GM12878 (cell line): ENCODE results near the gene PATJ. TPM values are rescaled to one million over a fixed set of nuclear protein-coding genes. Genes with fewer than 3 reads are reported as not detected.

Experiments
- ATAC-seq: fragments of 200-7000 bp; cut with Tn5 transposase; 3 replicates; pipeline ENCODE4 v1.9.1; 2020; ENCODE audit warnings: mild to moderate bottlenecking, moderate library complexity
- BruUV-seq: library from RNA; stranded (reverse); fragments of 400-500 nt; replicated peaks from 2 replicates; lab custom pipeline; 2021; lab: Mats Ljungman, UMichigan
- CTCF ChIA-PET: fragments of 300-600 bp; sonication (Branson Sonifier 250); formaldehyde crosslinking; extraction: SDS; loops from one replicate; lab custom pipeline; 2021; ENCODE audit warnings: inconsistent platforms; lab: Yijun Ruan, JAX
- POLR2A ChIA-PET: fragments of 350-600 bp; formaldehyde crosslinking; extraction: SDS; loops from one replicate; lab custom pipeline; 2021; ENCODE audit warnings: inconsistent platforms; lab: Charles Lee
- RAD21 ChIA-PET: fragments of 300-600 bp; sonication (Branson Sonifier 250); formaldehyde crosslinking; loops from one replicate; lab custom pipeline; 2023; ENCODE audit warnings: antibody characterized with exemption; ENCODE audit not compliant: unreplicated experiment; lab: Charles Lee
- SMC1A ChIA-PET: fragments of 300-600 bp; sonication (Branson Sonifier 250); formaldehyde crosslinking; loops from one replicate; lab custom pipeline; 2023; ENCODE audit not compliant: unreplicated experiment, uncharacterized antibody; lab: Charles Lee
- DNase-seq: peaks from one replicate; pipeline ENCODE4 v3.0.0-alpha.2; 2011; ENCODE audit warnings: low read depth, low spot score
- FAIRE-seq: peaks from 3 replicates; lab custom pipeline; 2011; peaks lifted over from hg19 to GRCh38; lab: Jason Lieb, UNC
- H2AFZ ChIP-seq: 2 replicates; pipeline ENCODE4 v1.6.0; 2011; ENCODE audit warnings: low read depth, low read length, control low read depth; ENCODE audit not compliant: control insufficient read depth
- H3K27ac ChIP-seq: 2 replicates; pipeline ENCODE4 v1.5.1; 2011; ENCODE audit warnings: control low read depth; ENCODE audit not compliant: control insufficient read depth, insufficient read depth
- H3K27me3 ChIP-seq, 2 experiments: replicated peaks in 1 of 2; 2 replicates each; pipeline versions ENCODE4 v1.6.0 to v1.6.1; 2011; ENCODE audit warnings: low read length in 1 of 2; ENCODE audit not compliant: control insufficient read depth in 2 of 2, insufficient read depth in 2 of 2
- H3K36me3 ChIP-seq, 2 experiments: 2 replicates each; pipeline ENCODE4 v1.5.1; 2011; ENCODE audit warnings: low read length in 1 of 2; ENCODE audit not compliant: control insufficient read depth in 2 of 2, insufficient read depth in 2 of 2
- H3K4me1 ChIP-seq: 2 replicates; pipeline ENCODE4 v1.6.1; 2011; ENCODE audit warnings: mild to moderate bottlenecking, low read length, moderate library complexity, mixed read lengths; ENCODE audit not compliant: control insufficient read depth, insufficient read depth
- H3K4me2 ChIP-seq: 2 replicates; pipeline ENCODE4 v1.6.0; 2011; ENCODE audit warnings: control low read depth; ENCODE audit not compliant: control insufficient read depth, insufficient read depth
- H3K4me3 ChIP-seq: fragments of 200-600 bp; sonication (generic); 2 replicates; pipeline ENCODE4 v1.5.1; 2016
- H3K79me2 ChIP-seq: 2 replicates; pipeline ENCODE4 v1.6.0; 2011; ENCODE audit warnings: low read length; ENCODE audit not compliant: control insufficient read depth, insufficient read depth
- H3K9ac ChIP-seq: 2 replicates; pipeline ENCODE4 v1.8.0; 2011; ENCODE audit warnings: low read length, control low read depth, mixed read lengths; ENCODE audit not compliant: control insufficient read depth, insufficient read depth
- H3K9me3 ChIP-seq: replicated peaks from 3 replicates; pipeline ENCODE4 v1.5.1; 2011; ENCODE audit warnings: mild to moderate bottlenecking, low read length; ENCODE audit not compliant: control insufficient read depth, insufficient read depth
- H4K20me1 ChIP-seq: 2 replicates; pipeline ENCODE4 v1.6.0; 2011; ENCODE audit not compliant: control insufficient read depth, insufficient read depth
- BMI1 ChIP-seq: fragments of 450-650 bp; IDR thresholded peaks from 2 replicates; pipeline ENCODE4 v1.6.1; 2016; ENCODE audit warnings: mild to moderate bottlenecking, moderate library complexity, borderline replicate concordance
- CHD2 ChIP-seq: IDR thresholded peaks from 2 replicates; pipeline ENCODE4 v1.6.1; 2011; ENCODE audit warnings: low read depth, low read length, improper control_type of control experiment, borderline replicate concordance
- CTCF ChIP-seq, 3 experiments: IDR thresholded peaks in 2 of 3; conservative IDR thresholded peaks in 1 of 3; 2 replicates each; pipeline ENCODE4 v1.5.1; 2011; ENCODE audit warnings: low read depth in 3 of 3, low read length in 3 of 3, mild to moderate bottlenecking in 3 of 3, control low read depth in 2 of 3, moderate library complexity in 2 of 3, inconsistent platforms in 1 of 3, mixed read lengths in 1 of 3; ENCODE audit not compliant: control insufficient read depth in 2 of 3, insufficient read depth in 1 of 3; ENCODE audit errors: extremely low read depth in 1 of 3
- FOXM1 ChIP-seq: IDR thresholded peaks from 2 replicates; pipeline ENCODE4 v1.6.1; 2012; ENCODE audit warnings: low read depth, mild to moderate bottlenecking, inconsistent platforms, low read length, moderate library complexity
- IRF4 ChIP-seq: IDR thresholded peaks from 2 replicates; pipeline ENCODE4 v1.6.1; 2011; ENCODE audit warnings: low read depth, low read length
- KDM1A ChIP-seq: fragments of 200-600 bp; sonication (generic); IDR thresholded peaks from 2 replicates; pipeline ENCODE4 v1.6.1; 2016; ENCODE audit warnings: borderline replicate concordance
- NFIC ChIP-seq: IDR thresholded peaks from 2 replicates; pipeline ENCODE4 v1.6.1; 2012; ENCODE audit warnings: low read depth, mild to moderate bottlenecking, inconsistent platforms, low read length, moderate library complexity
- NR2C2 ChIP-seq: IDR thresholded peaks from 2 replicates; pipeline ENCODE4 v1.6.1; 2011; ENCODE audit warnings: borderline replicate concordance, low read depth; ENCODE audit not compliant: control insufficient read depth, insufficient read length
- PRDM15 ChIP-seq: fragments of 450-650 bp; formaldehyde crosslinking; IDR thresholded peaks from 2 replicates; pipeline ENCODE4 v1.4.0; 2020; ENCODE audit warnings: mild to moderate bottlenecking, moderate library complexity
- SKIL ChIP-seq: fragments of 450-650 bp; IDR thresholded peaks from 2 replicates; pipeline ENCODE4 v1.6.1; 2017; ENCODE audit warnings: mild to moderate bottlenecking, low read depth, inconsistent platforms; ENCODE audit not compliant: poor library complexity, severe bottlenecking
- YY1 ChIP-seq: IDR thresholded peaks from 2 replicates; pipeline ENCODE4 v1.6.1; 2011; ENCODE audit warnings: low read depth, mild to moderate bottlenecking, low read length
- ZBED1 ChIP-seq: IDR thresholded peaks from 2 replicates; pipeline ENCODE4 v1.6.1; 2016; ENCODE audit warnings: borderline replicate concordance
- in situ Hi-C: fragments of 300-500 bp; cut with MboI; formaldehyde crosslinking; loops from 9 replicates; pipeline ENCODE4 v1.14.3; 2018; ENCODE audit warnings: mixed read lengths
- intact Hi-C: fragments of 100-400 bp; cut with micrococcal nuclease; formaldehyde crosslinking; loops from one replicate; pipeline ENCODE4 v1.14.2; 2022; ENCODE audit not compliant: unreplicated experiment
- polyA plus RNA-seq, 11 experiments: library from polyadenylated mRNA; depleted of rRNA in 4 of 11; unstranded in 6 of 11; stranded (reverse) in 5 of 11; fragments of >200 nt; fragmentation: Nextera tagmentation in 4 of 11; fragmentation: Illumina TruSeq in 1 of 11; extraction: Ambion mirVana in 4 of 11; extraction: Trizol in 1 of 11; gene quantifications; 1 replicate in 1 of 11; 2 replicates in 10 of 11; pipeline versions ENCODE4 v1.2.1 to v1.2.3, GENCODE V29; 2011 to 2016; ENCODE audit warnings: inconsistent platforms in 2 of 11, missing spikeins in 2 of 11, low read depth in 1 of 11
- total RNA-seq, 4 experiments: library from RNA; depleted of rRNA in 3 of 4; stranded (reverse); fragments of >200 nt in 3 of 4; fragmentation: Illumina TruSeq in 1 of 4; extraction: Trizol in 1 of 4; gene quantifications; 2 replicates each; pipeline versions ENCODE4 v1.2.1 to v1.2.3, GENCODE V29; 2013 to 2021
- TF ChIP-seq, protein P1 (sequence below): fragments of 450-650 bp; IDR thresholded peaks from 2 replicates; pipeline ENCODE4 v1.6.1; 2017; ENCODE audit warnings: mild to moderate bottlenecking

PATJ gene
- total and polyA plus RNA-seq, 10 of the 15 experiments (the other 5 are each of a cell fraction or from before 2014, with no cell fraction given), result 2.8 to 13.9 (median 6.9) TPM

DNA sequence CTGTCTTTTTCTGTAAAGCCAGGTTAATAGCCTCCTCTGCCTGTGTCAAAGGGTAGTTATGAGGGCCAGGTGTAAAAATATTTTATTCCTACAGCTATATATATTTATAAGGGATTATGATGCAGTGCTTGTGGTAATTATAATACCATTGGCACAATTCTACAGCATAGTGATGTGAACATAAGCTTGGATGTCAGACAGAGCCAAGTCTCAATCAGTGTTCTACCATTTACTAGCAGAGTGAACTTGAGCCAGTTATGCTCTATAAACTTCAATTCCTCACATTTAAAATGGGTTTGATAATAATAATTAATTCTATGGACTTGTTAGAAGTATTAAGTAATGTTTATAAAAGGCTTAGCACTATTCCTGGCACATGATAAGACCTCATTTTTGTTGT lies 300.9 kb downstream of the PATJ start:
- RAD21 ChIA-PET, result no interaction called here
- SMC1A ChIA-PET, result interaction anchor here (1.1 kb wide), 1 partner anchor 8 kb away, joined by 3 read pairs; no protein-coding TSS in a partner anchor
- POLR2A ChIA-PET, result no interaction called here
- Histone ChIP-seq H2AFZ (no peak overlapping the region), H3K27me3 (no peaks in the 10 kb centered on the region), H3K79me2 (no peaks in the 10 kb centered on the region), H3K36me3 (no peaks in the 10 kb centered on the region), H3K4me1 (no peaks in the 10 kb centered on the region), H3K27ac (no peak overlapping the region), H3K9me3 (no peaks in the 10 kb centered on the region), H3K4me2 (no peak overlapping the region), H3K4me3 (no peak overlapping the region), H3K9ac (no peak overlapping the region), H4K20me1 (no peaks in the 10 kb centered on the region)
- BruUV-seq, result no TSS peak
- DNase-seq (no peak), ATAC-seq (no peak), FAIRE-seq (no peak)
- CTCF ChIA-PET, result no interaction called here
- in situ Hi-C loops (no loop called here), intact Hi-C loops (no loop called here)
- no peak for TF ChIP-seq NR2C2
- TF ChIP-seq CHD2, result no peak
- no peak for TF ChIP-seq FOXM1
- no peak for TF ChIP-seq BMI1
- no peak for TF ChIP-seq IRF4
- TF ChIP-seq SKIL, result no peak
- TF ChIP-seq, protein P1, sequence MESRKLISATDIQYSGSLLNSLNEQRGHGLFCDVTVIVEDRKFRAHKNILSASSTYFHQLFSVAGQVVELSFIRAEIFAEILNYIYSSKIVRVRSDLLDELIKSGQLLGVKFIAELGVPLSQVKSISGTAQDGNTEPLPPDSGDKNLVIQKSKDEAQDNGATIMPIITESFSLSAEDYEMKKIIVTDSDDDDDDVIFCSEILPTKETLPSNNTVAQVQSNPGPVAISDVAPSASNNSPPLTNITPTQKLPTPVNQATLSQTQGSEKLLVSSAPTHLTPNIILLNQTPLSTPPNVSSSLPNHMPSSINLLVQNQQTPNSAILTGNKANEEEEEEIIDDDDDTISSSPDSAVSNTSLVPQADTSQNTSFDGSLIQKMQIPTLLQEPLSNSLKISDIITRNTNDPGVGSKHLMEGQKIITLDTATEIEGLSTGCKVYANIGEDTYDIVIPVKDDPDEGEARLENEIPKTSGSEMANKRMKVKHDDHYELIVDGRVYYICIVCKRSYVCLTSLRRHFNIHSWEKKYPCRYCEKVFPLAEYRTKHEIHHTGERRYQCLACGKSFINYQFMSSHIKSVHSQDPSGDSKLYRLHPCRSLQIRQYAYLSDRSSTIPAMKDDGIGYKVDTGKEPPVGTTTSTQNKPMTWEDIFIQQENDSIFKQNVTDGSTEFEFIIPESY, result no peak
- TF ChIP-seq NFIC, result no peak
- no peak for TF ChIP-seq CTCF (IDR thresholded peaks at IDR 0.05 in 2 of 3, conservative IDR thresholded peaks at IDR 0.05 in 1 of 3; ENCODE audit: control insufficient read depth in 2 of 3, extremely low read depth in 1 of 3, insufficient read depth in 1 of 3, low read depth in 3 of 3, low read length in 3 of 3)
- no peak for TF ChIP-seq PRDM15 (CRISPR knock-in tag)
- TF ChIP-seq KDM1A, result no peak
- no peak for TF ChIP-seq ZBED1
- TF ChIP-seq YY1, result no peak
